ENCODE data around the gene CHODL. TPM values are rescaled to one million over a fixed set of nuclear protein-coding genes. Genes with fewer than 3 reads are reported as not detected.

The CHODL gene
- total RNA-seq, 1 experiment from 2014 or later, result 3.4 TPM

DNA sequence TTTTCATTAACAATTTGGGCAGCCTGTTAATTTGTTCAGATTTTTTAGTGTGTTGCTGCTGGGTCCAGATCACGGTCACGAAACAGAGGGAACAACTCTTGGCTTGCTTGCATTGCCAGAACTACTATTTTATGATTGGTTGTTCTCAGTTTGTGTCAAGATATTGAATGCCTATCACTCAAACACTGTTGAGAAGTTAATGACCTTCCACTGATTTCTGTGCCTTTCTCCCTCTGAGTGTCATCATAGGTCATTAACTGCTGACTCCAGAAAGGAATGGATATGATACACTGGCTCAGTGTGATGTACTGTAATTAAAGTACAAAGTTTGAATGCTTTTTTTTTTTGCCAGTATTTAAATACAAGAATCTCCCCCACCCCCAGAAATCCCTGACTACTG, 9.2 kb downstream of the CHODL start:
- no peaks in the 10 kb centered on the region for H3K9me3 ChIP-seq (ENCODE audit: control insufficient read depth, low read depth, low read length)

More for the DNA sequence above, 9.2 kb downstream of the CHODL start:
- Histone ChIP-seq H3K79me1 (ENCODE audit: insufficient read depth, low read depth, low read length, poor library complexity, severe bottlenecking) (no peaks in the 10 kb centered on the region), H3K23ac (ENCODE audit: insufficient read length, low read depth, low read length) (no peak overlapping the region), H4K20me1 (ENCODE audit: control insufficient read depth, insufficient read depth, insufficient read length) (no peaks in the 10 kb centered on the region), H3K4me1 (ENCODE audit: insufficient read depth, low read length) (no peaks in the 10 kb centered on the region), H4K5ac (ENCODE audit: insufficient read length, low read depth, low read length) (no peak overlapping the region), H2BK120ac (ENCODE audit: low read depth, low read length, poor library complexity, severe bottlenecking) (no peak overlapping the region), H3K18ac (ENCODE audit: insufficient read length, low read depth, low read length) (no peak overlapping the region), H2AFZ (ENCODE audit: low read length) (no peak overlapping the region), H2BK12ac (ENCODE audit: insufficient read length, low read depth, low read length) (no peak overlapping the region), H3K23me2 (ENCODE audit: insufficient read length, low read depth, low read length, poor library complexity, severe bottlenecking) (no peaks in the 10 kb centered on the region), H3K4me2 (ENCODE audit: insufficient read depth, insufficient read length, low read length) (no peak overlapping the region), H2AK5ac (ENCODE audit: insufficient read length, low read length) (no peak overlapping the region), H3K27ac (ENCODE audit: insufficient read length, low read depth, low read length) (no peak overlapping the region), H3K14ac (ENCODE audit: insufficient read depth, low read length) (no peak overlapping the region), H3T11ph (ENCODE audit: low read length) (no peak overlapping the region), H3K79me2 (ENCODE audit: insufficient read depth, low read length) (no peaks in the 10 kb centered on the region), H3K27me3 (ENCODE audit: insufficient read depth, low read length) (no peaks in the 10 kb centered on the region), H4K91ac (ENCODE audit: insufficient read length, low read depth, low read length) (no peak overlapping the region), H3K56ac (ENCODE audit: insufficient read length, low read depth, low read length) (no peak overlapping the region), H4K8ac (replicated peaks; ENCODE audit: insufficient read length, low read depth, low read length) (no peak overlapping the region), H2BK20ac (ENCODE audit: low read depth, low read length, poor library complexity, severe bottlenecking) (no peak overlapping the region), H2BK5ac (ENCODE audit: insufficient read length, low read length) (no peak overlapping the region), H3K4ac (ENCODE audit: low read depth, low read length) (no peak overlapping the region), H2BK15ac (ENCODE audit: low read depth, low read length) (no peak overlapping the region), H3K9ac (ENCODE audit: extremely low read depth, insufficient read length, low read length) (no peak overlapping the region)
- Mint-ChIP-seq H3K27ac (no peak overlapping the region), H3K36me3 (ENCODE audit: insufficient read depth in 1 of 3, low read depth in 3 of 3) (no peaks in the 10 kb centered on the region), H3K9me3 (no peaks in the 10 kb centered on the region), H3K4me1 (no peaks in the 10 kb centered on the region), H3K4me3 (no peak overlapping the region), H3K27me3 (ENCODE audit: low read depth) (no peaks in the 10 kb centered on the region)
- no peak for DNase-seq
- WGBS (ENCODE audit: extremely low coverage, insufficient read length, low lambda C conversion rate), result no CpG with 5 or more reads among the region's 2 CpGs
- TF ChIP-seq, protein P1, sequence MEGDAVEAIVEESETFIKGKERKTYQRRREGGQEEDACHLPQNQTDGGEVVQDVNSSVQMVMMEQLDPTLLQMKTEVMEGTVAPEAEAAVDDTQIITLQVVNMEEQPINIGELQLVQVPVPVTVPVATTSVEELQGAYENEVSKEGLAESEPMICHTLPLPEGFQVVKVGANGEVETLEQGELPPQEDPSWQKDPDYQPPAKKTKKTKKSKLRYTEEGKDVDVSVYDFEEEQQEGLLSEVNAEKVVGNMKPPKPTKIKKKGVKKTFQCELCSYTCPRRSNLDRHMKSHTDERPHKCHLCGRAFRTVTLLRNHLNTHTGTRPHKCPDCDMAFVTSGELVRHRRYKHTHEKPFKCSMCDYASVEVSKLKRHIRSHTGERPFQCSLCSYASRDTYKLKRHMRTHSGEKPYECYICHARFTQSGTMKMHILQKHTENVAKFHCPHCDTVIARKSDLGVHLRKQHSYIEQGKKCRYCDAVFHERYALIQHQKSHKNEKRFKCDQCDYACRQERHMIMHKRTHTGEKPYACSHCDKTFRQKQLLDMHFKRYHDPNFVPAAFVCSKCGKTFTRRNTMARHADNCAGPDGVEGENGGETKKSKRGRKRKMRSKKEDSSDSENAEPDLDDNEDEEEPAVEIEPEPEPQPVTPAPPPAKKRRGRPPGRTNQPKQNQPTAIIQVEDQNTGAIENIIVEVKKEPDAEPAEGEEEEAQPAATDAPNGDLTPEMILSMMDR (conservative IDR thresholded peaks at IDR 0.05), result no peak

Measured in H9 (cell line).